C4-2B (cell line): ENCODE measurements around the gene OCA2.

Experiments used
- CTCF ChIP-seq: fragments of 450-650 bp; conservative IDR thresholded peaks from 2 replicates; pipeline ENCODE4 v1.5.1; 2017; ENCODE audit warnings: mild to moderate bottlenecking
- ZFX ChIP-seq: fragments of 450-650 bp; IDR thresholded peaks from 2 replicates; pipeline ENCODE4 v1.6.1; 2017

DNA sequence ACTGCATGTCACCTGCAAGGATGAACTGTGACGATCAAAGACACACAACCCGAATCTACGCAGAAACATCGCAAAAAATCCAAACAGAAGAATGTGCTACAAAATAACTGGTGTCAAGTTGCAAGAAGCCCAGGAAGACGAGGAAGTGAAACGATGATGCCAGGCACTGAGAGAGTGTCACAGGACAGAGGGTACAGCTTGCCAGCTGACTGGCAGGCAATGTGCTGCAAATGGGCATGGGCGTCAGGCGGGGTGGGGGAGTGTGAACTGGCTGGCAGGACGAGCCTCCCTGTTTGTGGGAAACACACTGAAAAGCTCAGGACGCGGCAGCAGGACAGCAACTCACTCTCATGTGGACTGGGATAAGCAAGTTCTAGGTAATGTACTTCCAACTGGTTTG, 28.9 kb upstream of the OCA2 start:
- TF ChIP-seq CTCF: no peak
- no peak for TF ChIP-seq ZFX
